B cell (primary cell): ENCODE measurements around the gene NEK8. TPM values are rescaled to one million over a fixed set of nuclear protein-coding genes. Genes with fewer than 3 reads are reported as not detected.

ENCODE experiments used
- ATAC-seq: fragments of 200-7000 bp; cut with Tn5 transposase; one replicate; pipeline ENCODE4 v1.10.0; 2021; ENCODE audit warnings: low read depth, mild to moderate bottlenecking, moderate number of reproducible peaks, moderate library complexity
- CTCF ChIA-PET: fragments of 350-600 bp; sonication (Branson Sonifier 250); formaldehyde crosslinking; loops from one replicate; lab custom pipeline; 2021; ENCODE audit warnings: antibody characterized with exemption, inconsistent platforms; lab: Charles Lee
- POLR2A ChIA-PET: fragments of 350-600 bp; sonication (Branson Sonifier 250); formaldehyde crosslinking; loops from one replicate; lab custom pipeline; 2021; ENCODE audit warnings: antibody characterized with exemption; lab: Charles Lee
- DNase-seq: peaks from one replicate; pipeline ENCODE4 v3.0.0; 2013
- H2AFZ ChIP-seq: 2 replicates; pipeline ENCODE4 v1.6.1; 2012; ENCODE audit warnings: mild to moderate bottlenecking, low read depth, low read length; ENCODE audit not compliant: insufficient read depth, poor library complexity, severe bottlenecking
- H3K27ac ChIP-seq, 2 donors: 1 replicate in 1 of 2; 2 replicates in 1 of 2; pipeline ENCODE4 v1.5.1; 2012 to 2013; ENCODE audit warnings: low read length in 2 of 2, mild to moderate bottlenecking in 2 of 2, moderate library complexity in 1 of 2
- H3K27me3 ChIP-seq, 4 experiments: fragments of 200-600 bp in 1 of 4; sonication (generic) in 1 of 4; replicated peaks in 1 of 4; 1 replicate in 2 of 4; 2 replicates in 2 of 4; pipeline versions ENCODE4 v1.6.1 to v1.7.0; 2013 to 2016; ENCODE audit warnings: low read length in 3 of 4, mild to moderate bottlenecking in 2 of 4, mixed read lengths in 1 of 4, moderate library complexity in 1 of 4; ENCODE audit not compliant: insufficient read depth in 4 of 4, control insufficient read depth in 3 of 4; ENCODE audit errors: control extremely low read depth in 1 of 4
- H3K36me3 ChIP-seq, 2 experiments: replicated peaks in 1 of 2; 1 replicate in 1 of 2; 2 replicates in 1 of 2; pipeline versions ENCODE4 v1.6.1 to v1.7.1; 2013; ENCODE audit warnings: low read length in 1 of 2; ENCODE audit not compliant: insufficient read depth in 2 of 2, control insufficient read depth in 1 of 2; ENCODE audit errors: control extremely low read depth in 1 of 2, extremely low read depth in 1 of 2
- H3K4me1 ChIP-seq, 2 donors: fragments of 200-600 bp in 1 of 2; sonication (generic) in 1 of 2; 1 replicate in 1 of 2; 2 replicates in 1 of 2; pipeline versions ENCODE4 v1.5.1 to v1.6.1; 2013 to 2017; ENCODE audit warnings: low read length in 2 of 2; ENCODE audit not compliant: control insufficient read depth in 2 of 2, insufficient read depth in 2 of 2
- H3K4me2 ChIP-seq: replicated peaks from 2 replicates; pipeline ENCODE3; 2012; ENCODE audit warnings: mild to moderate bottlenecking, low read depth, low read length; ENCODE audit not compliant: poor library complexity, severe bottlenecking
- H3K4me3 ChIP-seq, 5 experiments: fragments of 200-600 bp in 1 of 5; sonication (generic) in 1 of 5; 1 replicate in 3 of 5; 2 replicates in 2 of 5; pipeline versions ENCODE4 v1.5.1 to v1.7.0; 2011 to 2016; ENCODE audit warnings: low read length in 4 of 5, mild to moderate bottlenecking in 4 of 5, low read depth in 2 of 5, control low read depth in 1 of 5, moderate library complexity in 1 of 5; ENCODE audit not compliant: insufficient read depth in 1 of 5; ENCODE audit errors: control extremely low read depth in 1 of 5, extremely low read depth in 1 of 5
- H3K79me2 ChIP-seq: fragments of 200-600 bp; sonication (generic); one replicate; pipeline ENCODE4 v1.6.0; 2016; ENCODE audit warnings: low read length; ENCODE audit not compliant: control insufficient read depth, insufficient read depth
- H3K9ac ChIP-seq: fragments of 200-600 bp; sonication (generic); 2 replicates; pipeline ENCODE4 v1.6.1; 2017; ENCODE audit warnings: mild to moderate bottlenecking, low read length, moderate library complexity
- H3K9me3 ChIP-seq, 3 donors: one replicate each; pipeline versions ENCODE4 v1.6.1 to v1.7.1; 2013; ENCODE audit warnings: low read length in 2 of 3; ENCODE audit not compliant: control insufficient read depth in 2 of 3, insufficient read depth in 1 of 3; ENCODE audit errors: control extremely low read depth in 1 of 3
- H4K20me1 ChIP-seq: 2 replicates; pipeline ENCODE4 v1.6.0; 2012; ENCODE audit warnings: mild to moderate bottlenecking, low read length; ENCODE audit not compliant: insufficient read depth, control insufficient read depth, poor library complexity, severe bottlenecking
- H3K27ac Mint-ChIP-seq: one replicate; pipeline ENCODE4 v1.8.0; 2021; ENCODE audit warnings: mixed read lengths
- H3K27me3 Mint-ChIP-seq: one replicate; pipeline ENCODE4 v1.8.0; 2021; ENCODE audit warnings: mixed read lengths
- H3K4me1 Mint-ChIP-seq: one replicate; pipeline ENCODE4 v1.8.0; 2021; ENCODE audit warnings: mixed read lengths
- H3K4me3 Mint-ChIP-seq: one replicate; pipeline ENCODE4 v1.8.0; 2021; ENCODE audit warnings: mixed read lengths
- H3K9me3 Mint-ChIP-seq: one replicate; pipeline ENCODE4 v1.8.0; 2022; ENCODE audit warnings: mixed read lengths; ENCODE audit not compliant: insufficient read depth
- EZH2 ChIP-seq: IDR thresholded peaks from 2 replicates; pipeline ENCODE4 v1.6.1; 2012; ENCODE audit warnings: borderline replicate concordance, low read depth, mild to moderate bottlenecking, moderate library complexity, low read length; ENCODE audit not compliant: insufficient read depth, poor library complexity, severe bottlenecking
- WGBS: methylation state at CpG from one replicate; pipeline ENCODE4 v1.1.5; 2013; ENCODE audit warnings: missing lambda C conversion rate; ENCODE audit not compliant: insufficient coverage; 5-methylcytosine and 5-hydroxymethylcytosine counted together
- intact Hi-C: fragments of 100-400 bp; cut with micrococcal nuclease; formaldehyde crosslinking; loops from one replicate; pipeline ENCODE4 v1.10.0; 2022
- polyA plus RNA-seq: library from polyadenylated mRNA; depleted of rRNA; stranded (reverse); fragments of >200 nt; gene quantifications from 2 replicates; pipeline ENCODE4 v1.2.3, GENCODE V29; 2012
- total RNA-seq, 2 donors: library from RNA; stranded (reverse); fragments of 120-200 nt in 1 of 2; gene quantifications; 1 replicate in 1 of 2; 2 replicates in 1 of 2; pipeline versions ENCODE4 v1.2.3 to v1.2.4, GENCODE V29; 2013 to 2022
- TF ChIP-seq, protein P1 (sequence below): fragments of 200-600 bp; IDR thresholded peaks from one replicate; pipeline ENCODE4 v1.8.0; 2022; ENCODE audit warnings: antibody characterized with exemption, mild to moderate bottlenecking

NEK8 gene
- total and polyA plus RNA-seq, 2 donors (not counting 1 experiment from before 2014, with no cell fraction given), result 58.0 to 305 TPM

DNA sequence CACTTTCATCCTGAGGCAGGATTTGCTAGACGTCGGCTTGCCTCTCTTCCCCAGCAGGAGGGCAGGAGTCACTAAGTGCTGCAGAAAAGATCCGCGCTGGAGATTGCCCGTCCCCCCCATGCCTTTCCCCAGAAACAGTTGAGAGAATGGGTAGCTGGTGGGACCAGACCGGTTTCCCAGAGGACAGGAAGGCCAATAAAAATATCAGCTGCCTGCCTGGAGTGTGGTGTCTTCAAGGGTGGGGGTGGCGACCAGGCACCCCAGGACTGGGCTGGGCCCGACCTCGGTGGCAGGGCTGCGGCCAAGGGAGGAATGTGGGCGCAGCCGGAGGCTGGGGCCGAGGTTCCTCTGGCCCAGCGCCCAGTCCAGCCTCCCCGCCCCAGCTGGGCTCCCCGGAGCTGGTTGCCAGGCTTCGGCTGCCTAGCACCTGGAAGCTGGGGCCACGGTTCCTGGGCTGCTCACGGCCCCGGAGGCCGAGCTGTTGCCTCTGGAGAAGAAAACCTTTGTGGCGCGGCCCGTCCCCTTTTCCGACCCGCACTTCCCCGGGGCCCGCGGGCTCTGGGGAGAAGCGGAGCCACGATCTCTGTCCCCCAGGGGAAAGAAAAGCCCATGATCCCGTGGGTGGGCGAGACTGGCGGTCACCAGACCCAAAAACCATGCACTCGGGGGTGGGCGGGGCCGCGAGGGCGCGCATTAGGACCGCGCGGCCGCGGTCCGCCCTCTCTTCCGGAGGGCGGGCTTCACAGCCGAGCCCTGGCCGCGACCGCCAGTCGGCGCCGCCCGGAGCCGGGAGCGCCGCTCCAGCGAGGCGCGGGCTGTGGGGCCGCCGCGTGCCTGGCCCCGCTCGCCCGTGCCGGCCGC lies 14.9 kb downstream of the NEK8 start, which contains the start of gene TRAF4:
TRAF4 (plus strand) TSS at position 769 of the 861 bp plus-strand sequence. CDS start 102 bp downstream, outside the sequence.
- H3K79me2 ChIP-seq, result peaks cover 58% of the 10 kb centered on the region
- peaks cover 0 to 28% of the 10 kb centered on the region in 2 experiments for H3K36me3 ChIP-seq
- no peaks in the 10 kb centered on the region for H3K27me3 ChIP-seq
- Mint-ChIP-seq H3K9me3 (no peaks in the 10 kb centered on the region), H3K4me1 (peaks cover 63% of the 10 kb centered on the region), H3K27ac (peak within 1 kb of the TSS; percentile 94), H3K27me3 (no peaks in the 10 kb centered on the region), H3K4me3 (peak within 1 kb of the TSS; percentile 94)
- POLR2A ChIA-PET, result interaction anchor here (0.6 to 16.2 kb wide), 5 partner anchors 14 to 208 kb away, joined by 3 to 511 read pairs (median 6); partner anchors contain the start of genes NEK8, PHF12, RPL23A and TLCD1
- peaks cover 44% of the 10 kb centered on the region for H4K20me1 ChIP-seq
- CTCF ChIA-PET, result interaction anchor here (0.6 to 18.9 kb wide), 4 partner anchors 17 to 219 kb away, joined by 3 to 1020 read pairs (median 3); partner anchors contain the start of genes NEK8, RPL23A and TLCD1
- ATAC-seq (peak; percentile 72), DNase-seq (peak; percentile 94)
- peak within 1 kb of the TSS; percentile 87 for H3K9ac ChIP-seq
- peak within 1 kb of the TSS; percentile 58 to 98 (median 88) for H3K4me3 ChIP-seq
- H3K9me3 ChIP-seq, result peaks cover 0 to 16% (median 0%) of the 10 kb centered on the region in 3 donors
- no peak for TF ChIP-seq EZH2
- TF ChIP-seq, protein P1, sequence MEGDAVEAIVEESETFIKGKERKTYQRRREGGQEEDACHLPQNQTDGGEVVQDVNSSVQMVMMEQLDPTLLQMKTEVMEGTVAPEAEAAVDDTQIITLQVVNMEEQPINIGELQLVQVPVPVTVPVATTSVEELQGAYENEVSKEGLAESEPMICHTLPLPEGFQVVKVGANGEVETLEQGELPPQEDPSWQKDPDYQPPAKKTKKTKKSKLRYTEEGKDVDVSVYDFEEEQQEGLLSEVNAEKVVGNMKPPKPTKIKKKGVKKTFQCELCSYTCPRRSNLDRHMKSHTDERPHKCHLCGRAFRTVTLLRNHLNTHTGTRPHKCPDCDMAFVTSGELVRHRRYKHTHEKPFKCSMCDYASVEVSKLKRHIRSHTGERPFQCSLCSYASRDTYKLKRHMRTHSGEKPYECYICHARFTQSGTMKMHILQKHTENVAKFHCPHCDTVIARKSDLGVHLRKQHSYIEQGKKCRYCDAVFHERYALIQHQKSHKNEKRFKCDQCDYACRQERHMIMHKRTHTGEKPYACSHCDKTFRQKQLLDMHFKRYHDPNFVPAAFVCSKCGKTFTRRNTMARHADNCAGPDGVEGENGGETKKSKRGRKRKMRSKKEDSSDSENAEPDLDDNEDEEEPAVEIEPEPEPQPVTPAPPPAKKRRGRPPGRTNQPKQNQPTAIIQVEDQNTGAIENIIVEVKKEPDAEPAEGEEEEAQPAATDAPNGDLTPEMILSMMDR, result no peak
- H2AFZ ChIP-seq, result peak within 1 kb of the TSS; percentile 58
- intact Hi-C loops, result loop anchor here (1.0 kb wide), 1 partner anchor 15 kb away; the partner anchor contains the start of gene NEK8
- 2% methylated on average over 69 of the region's 70 CpGs for whole genome bisulfite sequencing
- H3K4me1 ChIP-seq, result peaks cover 75 to 79% of the 10 kb centered on the region in 2 donors
- H3K27ac ChIP-seq, result peak within 1 kb of the TSS; percentile 86 to 100
- H3K4me2 ChIP-seq, result peak within 1 kb of the TSS; percentile 88
